Myocyte (in vitro differentiated cells): ENCODE measurements around the gene ZNHIT3. TPM values are rescaled to one million over a fixed set of nuclear protein-coding genes. Genes with fewer than 3 reads are reported as not detected.
A peak's percentile ranks its signal among the peaks of the same experiment; 100 is the strongest.

Experiments
- DNase-seq: peaks from one replicate; pipeline ENCODE4 v3.0.0-alpha.2; 2012; ENCODE audit warnings: low read depth
- total RNA-seq: library from RNA; depleted of rRNA; stranded (reverse); fragments of >200 nt; gene quantifications from 2 replicates; pipeline ENCODE4 v1.2.3, GENCODE V29; 2014

The ZNHIT3 gene
- total RNA-seq, 1 donor from 2014 or later, result 42.9 TPM

DNA sequence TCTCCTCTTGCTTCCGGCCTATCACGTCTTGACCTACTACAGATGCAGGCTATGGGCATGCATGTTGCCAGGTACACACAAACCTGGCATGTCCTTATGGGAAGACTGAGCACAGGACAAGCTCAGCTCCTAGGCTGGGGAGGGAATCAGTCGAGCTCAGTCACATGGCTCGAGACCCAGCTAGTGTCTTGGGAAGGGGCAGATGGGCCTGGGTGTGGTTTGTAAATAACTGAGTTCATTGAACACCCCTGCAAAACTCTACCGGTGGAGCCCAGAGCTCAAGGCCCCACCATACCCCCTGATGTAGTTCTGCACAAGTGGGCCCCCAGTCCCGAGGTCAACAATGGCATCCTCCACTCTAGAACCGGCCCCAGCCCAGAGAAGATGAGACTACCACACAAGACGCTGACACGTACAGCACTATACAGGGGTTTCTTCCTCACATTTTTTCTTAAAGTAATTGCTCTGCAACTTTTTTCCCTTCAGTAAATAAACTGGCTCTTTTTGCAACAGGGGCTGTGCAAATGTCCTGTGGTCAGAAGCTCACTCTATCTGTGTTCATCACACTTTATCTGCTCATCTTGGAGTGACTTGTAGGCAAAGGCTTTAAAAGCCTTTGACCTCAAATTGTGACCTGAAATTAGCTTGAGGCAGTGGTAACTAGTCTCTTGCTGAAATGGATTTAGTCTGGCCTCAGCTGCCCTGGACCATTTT, 22.9 kb downstream of the ZNHIT3 start:
- no peak for DNase-seq

DNA sequence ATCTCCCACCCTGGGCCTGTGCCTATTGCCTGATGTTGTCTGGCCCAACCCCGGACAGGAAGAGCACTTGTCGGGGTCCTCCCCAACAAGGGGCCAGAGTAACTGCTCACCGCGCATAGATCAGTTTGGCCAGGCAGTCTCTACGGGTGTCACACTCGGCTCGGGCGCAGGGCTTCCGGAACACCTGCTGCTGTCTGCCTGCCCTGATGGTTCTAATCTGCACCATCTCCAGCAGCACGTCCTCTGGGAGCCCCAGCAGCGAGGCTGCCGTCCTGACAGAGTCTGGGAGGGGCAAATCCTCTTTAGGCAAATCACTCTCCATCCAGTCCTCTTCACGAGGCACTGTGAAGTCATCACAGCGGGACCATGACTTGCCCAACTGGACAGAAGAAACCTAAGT, 24.2 kb downstream of the ZNHIT3 start:
- no peak for DNase-seq

DNA sequence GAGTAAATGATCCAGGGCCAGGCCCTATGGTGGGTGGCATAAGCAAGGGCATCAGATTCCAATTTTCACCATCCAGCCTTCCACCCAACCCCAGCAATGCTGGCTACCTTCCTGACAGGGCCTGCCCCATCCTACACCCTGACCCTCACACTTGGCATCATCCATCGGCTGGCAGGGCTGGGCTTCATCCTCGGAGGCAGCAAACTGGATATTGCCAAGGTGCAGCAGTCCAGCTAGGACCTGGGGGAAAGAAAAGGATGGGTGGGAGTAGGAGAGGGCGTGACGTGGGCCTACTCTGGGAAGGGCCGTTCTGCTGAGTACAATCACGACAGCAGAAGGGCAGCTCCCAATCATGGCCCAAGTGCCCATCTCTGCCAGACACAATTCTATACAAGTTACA, 24.7 kb downstream of the ZNHIT3 start:
- no peak for DNase-seq

DNA sequence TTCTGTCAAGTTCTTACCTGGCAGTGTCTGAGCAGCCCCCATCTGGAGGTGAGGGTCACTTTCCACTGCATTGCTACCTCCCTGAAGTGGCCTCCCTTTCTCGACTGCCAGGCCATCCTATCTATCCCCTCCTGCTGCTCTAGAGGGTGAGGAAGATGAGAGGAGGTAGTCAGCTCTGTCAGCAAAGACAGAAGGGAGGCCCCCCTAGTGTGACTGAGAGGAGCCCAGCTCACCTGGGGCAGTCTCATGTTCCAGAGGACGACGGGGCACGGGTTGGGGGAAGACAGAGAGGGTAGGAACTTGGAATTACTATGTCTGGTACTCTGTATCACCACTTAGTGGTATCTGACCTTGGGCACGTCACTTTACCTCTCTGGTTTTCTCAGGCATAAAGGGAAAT, 26.2 kb downstream of the ZNHIT3 start:
- no peak for DNase-seq

DNA sequence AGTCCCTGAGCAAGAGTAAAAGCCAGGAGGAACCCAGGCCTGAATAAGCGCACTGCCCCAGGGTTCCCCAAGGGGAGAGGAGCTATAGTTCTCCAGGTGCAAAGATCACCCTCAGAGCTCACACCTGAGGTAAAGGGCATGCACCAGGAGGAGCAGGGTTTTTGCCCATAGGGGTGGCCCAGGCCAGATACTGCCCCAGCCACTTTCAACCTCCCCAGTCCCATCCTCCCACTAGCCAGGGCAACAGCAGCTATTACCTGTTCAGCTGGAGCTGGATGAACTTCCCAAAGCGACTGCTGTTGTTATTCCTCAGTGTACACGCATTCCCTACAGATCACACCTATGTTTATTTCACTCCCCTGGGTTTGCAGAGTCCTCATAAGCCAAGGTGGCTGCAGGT, 28.4 kb downstream of the ZNHIT3 start:
- no peak for DNase-seq

DNA sequence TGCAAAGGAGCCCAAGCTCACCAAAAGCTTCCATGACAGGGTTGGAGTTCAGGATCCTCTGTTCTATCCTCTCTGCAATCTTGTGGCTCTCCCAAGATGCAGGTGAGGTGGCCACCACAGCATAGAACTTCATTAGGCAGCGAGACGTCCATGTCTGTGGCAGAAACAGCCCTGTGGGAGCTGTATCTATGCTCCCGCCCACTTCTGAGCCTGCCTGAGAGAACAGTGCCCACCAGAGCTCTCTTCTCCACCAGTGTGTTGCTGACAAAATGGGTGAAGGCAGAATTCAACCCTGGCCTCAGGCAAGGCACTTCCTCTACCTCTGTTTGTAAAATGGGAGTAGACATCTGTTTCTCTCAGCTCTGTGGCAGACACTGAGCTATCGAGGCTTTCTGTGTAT, 29.4 kb downstream of the ZNHIT3 start:
- DNase-seq, result no peak

DNA sequence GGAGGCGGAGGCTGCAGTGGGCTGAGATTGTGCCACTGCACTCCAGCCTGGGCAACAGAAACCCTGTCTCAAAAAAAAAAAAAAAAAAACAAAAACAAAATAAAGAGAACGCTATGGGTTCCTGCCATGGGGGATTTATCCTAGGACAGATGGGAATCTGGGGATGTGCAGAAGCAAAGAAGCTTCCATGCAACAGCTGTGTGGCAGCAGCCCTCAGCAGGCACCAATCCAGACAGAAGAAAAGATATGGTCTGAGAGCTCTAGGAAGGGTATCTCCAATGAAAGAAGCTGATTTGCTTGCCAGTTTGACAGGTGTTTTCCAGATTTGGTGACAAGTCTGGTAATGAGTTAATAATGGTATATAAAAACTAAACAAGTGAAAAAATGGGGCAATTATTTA, 36.6 kb downstream of the ZNHIT3 start:
- peak; percentile 18 for DNase-seq

DNA sequence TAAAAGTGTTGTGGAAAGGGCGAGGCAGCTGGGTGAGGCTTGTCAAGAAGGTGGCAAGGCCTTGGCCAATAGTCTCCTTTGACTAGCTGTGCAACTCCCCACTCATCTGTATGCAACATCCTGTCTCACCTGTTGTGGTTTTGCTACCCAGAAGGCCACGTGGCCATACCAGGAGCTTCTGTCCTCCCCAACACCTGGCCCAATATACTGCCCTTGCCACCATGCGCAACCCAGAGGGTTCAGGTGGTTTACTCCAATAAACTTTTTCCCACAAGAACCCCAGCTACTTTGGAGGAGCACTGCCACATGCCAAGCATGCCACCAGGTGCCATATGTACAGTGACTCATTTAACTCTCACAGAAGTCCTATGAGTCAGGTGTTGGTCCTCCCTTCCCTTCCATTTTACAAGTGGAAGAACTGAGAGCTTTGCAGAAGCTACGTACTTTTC, 38.0 kb downstream of the ZNHIT3 start:
- DNase-seq, result no peak

DNA sequence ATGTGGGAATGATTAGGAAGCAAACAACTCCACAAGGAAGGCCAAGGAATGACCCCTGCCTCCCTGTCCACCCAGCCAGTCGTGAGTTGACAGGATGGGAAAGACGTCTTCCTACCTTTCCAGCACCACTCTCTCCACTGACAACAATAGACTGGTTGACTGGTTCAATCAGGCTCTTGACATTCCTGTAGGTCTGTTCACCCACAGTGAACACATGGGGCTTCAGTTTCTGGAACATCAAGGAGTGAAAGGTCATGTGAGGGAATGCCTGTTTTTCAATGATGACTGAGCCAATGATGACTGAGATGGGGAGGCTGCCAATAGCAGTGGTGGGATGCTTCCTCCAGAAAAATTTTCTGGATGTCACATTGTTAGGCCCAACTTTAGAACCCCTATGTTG, 38.6 kb downstream of the ZNHIT3 start:
- DNase-seq, result no peak

DNA sequence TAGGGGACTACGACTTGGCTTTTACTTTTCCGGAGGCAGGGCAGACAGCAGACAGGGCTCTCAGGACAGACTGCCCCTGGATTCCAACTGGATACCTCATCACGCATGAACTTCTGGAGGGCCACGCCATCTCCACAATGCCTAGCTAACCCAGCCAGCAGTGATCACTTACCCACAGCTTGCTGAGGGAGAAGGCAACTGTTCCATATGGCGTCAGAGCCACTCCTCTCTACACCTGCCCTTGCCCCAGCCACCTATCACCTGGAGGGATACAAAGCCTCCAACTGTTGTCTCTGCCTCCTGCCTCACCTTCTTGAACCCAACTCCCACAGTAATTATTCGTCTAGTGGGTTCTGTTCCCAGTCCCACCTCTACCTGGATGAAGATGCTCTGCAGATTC, 39.4 kb downstream of the ZNHIT3 start:
- no peak for DNase-seq

DNA sequence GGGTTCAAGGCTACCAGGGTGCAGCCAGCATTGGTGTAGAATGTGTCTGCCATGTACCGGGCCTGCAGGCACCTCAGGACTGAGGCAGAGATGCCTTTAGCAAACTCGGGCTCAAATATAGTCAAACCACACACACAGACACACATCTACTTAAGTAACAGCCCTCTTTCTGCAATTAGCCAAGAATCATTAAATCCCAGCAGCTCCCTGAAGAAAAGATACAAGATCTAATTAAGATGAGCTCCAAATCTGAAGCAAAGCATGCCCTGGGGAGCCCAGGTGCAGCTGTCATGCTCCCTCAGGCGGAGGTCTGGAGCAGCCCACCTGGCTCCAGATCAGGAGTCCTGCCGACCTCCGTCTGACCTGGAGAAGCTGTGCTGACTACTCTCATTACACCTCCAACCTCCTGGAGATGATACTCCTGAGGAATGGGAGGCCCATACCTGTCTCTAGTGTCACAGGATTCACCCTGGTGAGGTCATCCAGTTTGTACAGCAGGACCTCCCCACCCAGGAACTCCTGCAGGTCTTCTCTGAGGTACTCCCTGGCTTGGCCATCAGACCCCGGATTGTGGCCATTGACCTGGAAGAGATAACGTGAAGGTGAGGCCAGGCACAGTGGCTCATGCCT, 41.3 kb downstream of the ZNHIT3 start:
- DNase-seq, result no peak

DNA sequence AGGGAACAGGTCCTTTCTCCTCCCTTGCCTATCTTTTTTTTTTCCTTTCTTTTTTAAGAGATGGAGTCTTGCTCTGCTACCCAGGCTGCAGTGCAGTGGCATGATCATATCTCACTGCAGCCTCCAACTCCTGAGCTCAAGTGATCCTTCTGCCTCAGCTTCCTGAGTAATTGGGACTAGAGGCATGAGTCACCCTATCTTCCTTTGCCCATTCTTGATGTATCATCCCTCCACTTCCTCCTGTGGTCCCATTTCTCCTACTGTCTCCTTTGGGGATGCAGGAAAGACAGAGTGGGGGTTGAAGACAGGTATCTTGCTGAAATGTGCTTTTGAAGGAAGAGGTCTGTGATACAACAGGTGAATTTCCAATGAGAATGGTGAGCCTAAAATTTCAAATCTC, 42.6 kb downstream of the ZNHIT3 start:
- peak; percentile 26 for DNase-seq

DNA sequence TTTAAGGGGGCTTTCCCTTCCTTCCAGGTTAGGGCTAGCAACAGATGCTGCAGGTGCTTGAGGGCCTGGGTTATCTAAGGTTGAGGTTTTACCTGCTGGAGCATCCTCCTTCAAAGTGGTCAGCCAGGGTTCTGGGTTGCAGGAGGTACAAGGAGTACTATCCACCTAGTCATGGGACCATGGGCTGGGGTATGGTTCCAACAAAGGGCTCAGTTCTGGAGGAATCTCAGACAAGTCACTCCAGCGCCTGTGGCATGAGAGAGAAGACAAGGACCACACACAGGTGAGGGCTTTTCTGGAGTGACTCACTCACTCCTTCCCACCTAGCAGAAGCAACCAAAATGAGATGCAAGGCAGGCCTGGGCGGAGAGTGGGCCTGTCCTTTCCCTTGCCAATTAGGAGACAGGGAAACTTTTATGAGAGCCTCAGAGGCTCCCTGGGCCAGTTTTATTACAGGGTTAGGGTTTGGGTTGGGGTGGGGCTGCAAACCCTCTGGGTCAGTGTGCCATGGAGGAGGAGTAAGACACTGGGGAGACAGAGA, 46.0 kb downstream of the ZNHIT3 start:
- no peak for DNase-seq

DNA sequence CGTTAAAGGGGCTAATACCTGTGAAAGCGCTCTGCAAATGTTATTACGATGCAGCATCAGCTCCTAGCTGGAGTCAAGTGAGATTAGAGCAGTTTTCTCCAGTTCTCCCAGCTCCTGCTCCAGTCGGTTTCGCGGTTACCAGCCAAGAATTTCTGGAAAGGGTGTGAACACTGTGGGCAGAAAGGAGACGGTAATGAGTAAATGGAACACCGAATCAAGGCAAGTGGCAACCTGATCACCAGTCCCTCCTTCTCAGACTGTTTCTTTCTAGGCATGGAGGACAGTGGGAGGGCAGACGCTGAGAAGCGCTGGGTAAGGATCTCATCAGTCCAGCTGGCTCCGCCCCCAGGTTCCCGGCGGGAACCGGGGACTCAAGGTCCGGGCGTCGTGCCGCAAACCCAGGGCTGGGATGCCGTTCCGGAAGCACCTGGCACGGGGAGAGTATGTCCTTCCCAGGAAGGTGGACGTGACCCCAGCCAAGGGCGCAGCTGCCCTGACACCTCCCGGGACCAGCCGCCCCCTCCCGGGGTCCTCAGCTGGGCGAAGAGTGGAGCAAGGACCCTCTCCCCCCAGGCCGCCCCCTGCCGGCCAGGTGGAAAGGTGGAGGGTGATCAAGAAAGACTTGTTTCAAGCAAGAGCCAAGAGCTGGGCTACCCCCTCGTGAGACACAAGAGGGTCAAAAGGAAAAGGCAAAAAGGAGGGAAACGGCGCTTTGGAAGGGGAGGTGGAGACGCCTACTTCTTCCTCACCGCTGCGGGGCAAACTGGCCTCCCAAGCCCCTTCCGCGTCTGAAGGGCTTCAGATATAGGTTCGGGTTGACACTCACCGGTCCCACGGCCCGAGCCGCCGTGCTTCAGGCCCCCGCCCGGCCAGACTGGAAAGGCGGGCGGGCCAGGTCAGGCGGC, 47.7 kb downstream of the ZNHIT3 start:
- DNase-seq, result peak; percentile 60

DNA sequence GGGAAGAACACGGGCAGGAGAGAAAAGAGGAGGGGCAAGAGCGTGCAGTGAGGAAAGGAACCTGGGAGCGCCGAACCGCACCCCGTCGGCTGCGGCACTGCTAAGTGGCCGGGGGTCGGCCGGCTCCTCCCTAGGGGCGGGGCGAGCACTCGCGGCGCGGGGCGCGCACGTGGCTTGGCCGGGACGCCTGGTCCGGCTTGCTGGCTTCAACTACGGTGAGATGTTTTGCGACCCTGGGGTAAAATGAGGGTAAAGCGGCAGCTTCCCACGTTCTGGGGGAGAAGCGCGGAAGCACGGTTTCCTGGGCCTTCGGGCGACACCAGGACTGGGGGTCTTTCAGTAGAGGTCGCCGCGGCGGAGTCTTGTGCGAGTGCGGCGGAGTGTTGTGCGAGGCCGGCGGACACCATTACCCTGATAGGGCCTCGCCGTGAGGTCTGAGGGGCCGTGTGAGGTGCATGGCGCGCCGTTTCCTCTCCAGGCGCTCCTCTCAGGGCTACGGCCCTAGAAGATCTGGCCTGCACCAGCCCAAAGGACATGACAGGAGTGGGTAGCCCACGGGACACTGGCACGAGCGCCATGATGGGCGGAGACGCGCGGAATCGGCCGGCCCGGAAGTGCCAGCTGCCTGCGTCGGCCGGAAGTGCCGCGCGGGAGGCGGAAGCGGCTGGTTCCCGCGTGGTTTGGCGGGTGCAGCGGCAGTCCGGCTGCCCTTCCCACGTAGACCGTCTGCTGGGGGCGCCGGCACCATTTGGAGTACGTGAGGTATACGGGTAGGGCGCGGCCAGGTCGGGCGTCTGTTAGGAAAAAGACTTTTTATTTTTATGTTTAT, 48.6 kb downstream of the ZNHIT3 start, which contains the start of the genes MYO19 and PIGW:
Gene MYO19, minus strand, starts transcription at position 29 of the 829 bp plus-strand sequence. CDS start 2,330 bp downstream, outside the sequence.
Gene PIGW, plus strand, starts transcription at position 148 of the 829 bp plus-strand sequence. CDS start 2,115 bp downstream, outside the sequence.
- DNase-seq, result peak; percentile 90

DNA sequence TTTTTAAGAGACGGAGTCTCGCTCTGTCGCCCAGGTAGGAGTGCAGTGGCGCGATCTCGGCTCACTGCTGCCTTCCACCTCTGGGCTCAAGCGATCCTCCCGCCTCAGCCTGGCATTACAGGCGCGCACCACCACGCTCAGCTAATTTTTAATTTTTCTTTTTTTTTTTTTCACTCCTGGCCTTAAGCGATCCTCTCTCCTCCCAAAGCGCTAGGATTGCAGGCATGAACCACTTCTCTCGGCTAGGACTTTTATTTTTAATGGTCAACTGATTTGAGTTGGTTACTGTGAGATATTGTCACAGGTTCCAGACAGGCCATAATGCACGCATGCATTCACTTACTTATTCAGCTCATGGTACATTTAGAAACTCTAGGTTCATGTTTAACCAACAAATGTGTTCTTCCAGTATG, 49.2 kb downstream of the ZNHIT3 start:
- DNase-seq, result no peak

DNA sequence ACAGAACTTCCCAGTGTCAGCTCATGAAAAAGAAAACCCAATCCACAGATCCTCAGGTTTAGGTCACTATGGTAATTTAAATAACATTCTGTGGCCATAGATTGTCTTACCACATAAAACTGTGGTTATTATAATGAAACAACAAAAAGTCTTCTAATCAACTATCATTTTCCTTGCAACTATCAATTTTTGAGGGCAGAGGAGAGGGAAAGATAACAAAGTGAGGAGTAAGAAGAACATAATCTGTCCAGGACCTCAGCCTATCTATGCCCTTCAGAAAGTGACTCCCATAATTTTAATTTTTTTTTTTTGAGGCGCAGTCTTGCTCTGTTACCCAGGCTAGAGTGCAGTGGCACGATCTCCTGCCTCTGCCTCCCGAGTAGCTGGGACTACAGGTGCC, 54.2 kb downstream of the ZNHIT3 start:
- DNase-seq, result no peak

DNA sequence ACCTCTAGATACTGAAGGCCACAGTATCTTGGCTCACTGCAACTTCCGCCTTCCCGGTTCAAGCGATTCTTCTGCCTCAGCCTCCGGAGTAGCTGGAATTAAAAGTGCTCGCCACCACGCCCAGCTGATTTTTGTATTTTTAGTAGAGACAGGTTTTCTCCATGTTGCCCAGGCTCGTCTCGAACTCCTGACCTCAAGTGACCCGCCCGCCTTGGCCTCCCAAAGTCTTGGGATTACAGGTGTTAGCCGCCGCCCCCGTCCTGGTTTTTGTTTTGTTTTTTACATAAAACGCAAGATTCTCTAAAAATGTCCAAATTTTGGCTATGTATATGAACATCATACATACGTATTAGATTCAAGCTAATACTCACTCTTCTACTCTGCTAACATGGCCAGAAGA, 56.3 kb downstream of the ZNHIT3 start:
- DNase-seq, result no peak

DNA sequence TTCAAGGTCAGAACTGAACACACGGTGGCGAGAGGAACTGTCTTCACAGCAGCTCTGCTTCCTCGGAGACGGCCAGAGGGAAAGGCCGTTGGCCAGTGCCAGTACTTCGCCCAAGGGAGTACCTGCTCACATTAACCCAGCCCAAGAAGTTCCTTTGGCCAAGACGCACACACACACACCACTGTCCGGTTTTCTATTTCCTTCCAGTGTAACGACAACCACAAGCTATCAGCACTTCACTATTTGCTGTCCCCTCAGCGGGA, 57.5 kb downstream of the ZNHIT3 start:
- peak; percentile 68 for DNase-seq

DNA sequence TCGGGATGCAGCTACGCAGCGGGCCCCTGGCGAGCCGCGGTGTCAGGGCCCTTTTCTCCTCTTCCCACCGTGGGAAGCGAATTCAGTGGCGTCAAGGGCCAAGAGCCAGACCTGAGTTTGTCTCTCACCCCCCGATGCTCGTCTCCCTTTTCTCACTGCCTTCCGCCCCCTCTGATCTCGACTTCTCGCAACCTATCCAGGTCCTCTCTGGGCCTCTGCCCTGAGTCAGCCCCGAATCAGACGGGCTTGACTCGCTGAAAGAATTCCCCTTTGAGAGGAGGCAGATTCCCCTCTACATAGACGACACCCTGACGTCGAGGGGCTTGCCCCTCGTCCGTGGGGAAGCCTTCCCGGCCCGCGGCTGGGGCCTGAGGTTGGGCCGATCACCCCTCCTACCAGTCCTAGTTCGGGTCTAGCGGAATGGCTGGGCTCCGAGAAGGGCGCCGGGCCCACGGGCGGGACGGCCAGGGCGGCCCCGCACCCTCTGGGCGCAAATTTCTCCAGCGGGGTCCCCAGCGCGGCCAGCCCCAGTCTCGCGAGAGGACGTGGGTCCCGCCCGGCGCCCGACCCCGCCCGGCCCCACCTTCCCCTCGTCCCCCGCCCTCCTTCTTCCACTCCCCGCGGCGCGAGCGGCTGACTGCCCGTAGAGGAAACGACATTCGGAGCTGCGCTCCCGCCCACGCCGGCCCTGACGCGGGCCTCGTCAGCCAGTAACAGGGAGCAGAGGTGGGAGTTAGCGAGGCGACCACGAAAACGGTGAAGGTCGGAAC, 58.0 kb downstream of the ZNHIT3 start, which contains the start of gene GGNBP2:
Gene GGNBP2, plus strand, starts transcription at position 613 of the 770 bp plus-strand sequence. CDS start 806 bp downstream, outside the sequence.
- peak; percentile 95 for DNase-seq
